ENCODE measurements around the gene WNT11.

- TF ChIP-seq CTCF (IDR thresholded peaks at IDR 0.05) (no peak), ZFX (IDR thresholded peaks at IDR 0.05; ENCODE audit: borderline replicate concordance) (no peak)
Measured at GRCh38 chr11:76245720-76246119, 39.4 kb upstream of the WNT11 start.
